Vagina (tissue), 2 donors: ENCODE measurements around the gene STON2. TPM values are rescaled to one million over a fixed set of nuclear protein-coding genes. Genes with fewer than 3 reads are reported as not detected.

ENCODE experiments used
- DNase-seq, 2 donors: peaks; one replicate each; pipeline ENCODE4 v3.0.0-alpha.2; 2017; ENCODE audit errors: extremely low spot score in 2 of 2
- H3K27ac ChIP-seq: fragments of 200-600 bp; sonication (generic); one replicate; pipeline ENCODE4 v1.5.1; 2019
- H3K27me3 ChIP-seq: fragments of 200-600 bp; sonication (generic); one replicate; pipeline ENCODE4 v1.5.1; 2019
- H3K36me3 ChIP-seq, 2 donors: fragments of 200-600 bp; sonication (generic); one replicate each; pipeline ENCODE4 v1.5.1; 2017 to 2019
- H3K4me1 ChIP-seq: fragments of 200-600 bp; sonication (generic); one replicate; pipeline ENCODE4 v1.5.1; 2019
- H3K4me3 ChIP-seq, 2 donors: fragments of 200-600 bp; sonication (generic); 1 replicate in 1 of 2; 2 replicates in 1 of 2; pipeline ENCODE4 v1.5.1; 2016 to 2019
- H3K9me3 ChIP-seq: fragments of 200-600 bp; sonication (generic); one replicate; pipeline ENCODE4 v1.5.1; 2019
- POLR2A ChIP-seq, 2 donors: fragments of 450-650 bp; IDR thresholded peaks; one replicate each; pipeline ENCODE4 v1.6.1; 2017; ENCODE audit warnings: antibody characterized with exemption in 2 of 2, mild to moderate bottlenecking in 2 of 2, moderate library complexity in 2 of 2
- POLR2AphosphoS5 ChIP-seq, 2 donors: sonication (generic); formaldehyde crosslinking; IDR thresholded peaks; one replicate each; pipeline ENCODE4 v1.9.0; 2017; ENCODE audit warnings: antibody characterized with exemption in 2 of 2, mild to moderate bottlenecking in 2 of 2, low read depth in 1 of 2; ENCODE audit not compliant: insufficient read depth in 1 of 2
- intact Hi-C: fragments of 100-400 bp; cut with DNase I; formaldehyde crosslinking; loops from one replicate; pipeline ENCODE4 v1.15.1; 2023
- total RNA-seq: library from RNA; depleted of rRNA; stranded (reverse); fragments of >200 nt; gene quantifications from one replicate; pipeline ENCODE4 v1.2.3, GENCODE V29; 2016
- TF ChIP-seq, protein P1 (sequence below), 3 experiments: fragments of 450-650 bp in 2 of 3; fragments of 200-600 bp in 1 of 3; sonication (generic) in 1 of 3; IDR thresholded peaks; one replicate each; pipeline ENCODE4 v1.5.1; 2017 to 2019; ENCODE audit warnings: antibody characterized with exemption in 3 of 3, mild to moderate bottlenecking in 2 of 3, moderate library complexity in 2 of 3

STON2 gene
- total RNA-seq, 1 donor from 2014 or later, result 39.8 TPM

DNA sequence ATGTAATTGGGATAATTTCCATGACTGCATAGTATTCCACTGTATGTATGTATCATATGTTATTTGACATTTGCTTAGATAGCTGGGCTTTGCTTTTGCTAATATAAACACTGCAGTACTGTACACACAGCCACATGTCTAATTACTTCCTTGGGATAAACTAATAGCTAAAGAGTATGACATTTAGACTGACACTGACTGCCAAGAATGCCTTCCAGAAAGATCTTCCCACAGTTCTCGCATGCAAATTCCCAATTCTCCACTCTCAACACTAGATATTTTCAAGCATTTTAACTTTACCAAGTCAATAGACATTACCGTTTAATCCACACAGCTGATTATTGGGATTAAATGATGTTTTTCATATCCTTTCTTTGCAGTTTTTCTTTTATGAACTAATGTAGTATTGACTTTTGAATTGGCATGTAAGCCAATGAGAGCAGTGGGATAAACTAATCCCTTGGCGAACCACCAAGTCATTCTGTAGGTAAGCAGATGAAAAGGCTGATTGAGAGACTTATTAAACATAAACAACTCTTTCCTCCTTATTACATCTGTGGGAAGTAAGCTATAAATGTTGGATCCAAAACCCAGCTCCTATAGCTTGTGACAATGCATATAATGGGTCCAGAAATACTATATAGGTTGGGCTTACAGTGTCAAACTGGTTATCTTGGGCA, 55.5 kb downstream of the STON2 start:
- no peak for DNase-seq
- TF ChIP-seq POLR2AphosphoS5 (IDR thresholded peaks at IDR 0.05; ENCODE audit: insufficient read depth in 1 of 2, low read depth in 1 of 2) (no peak), POLR2A (IDR thresholded peaks at IDR 0.05) (no peak)
- TF ChIP-seq, protein P1, sequence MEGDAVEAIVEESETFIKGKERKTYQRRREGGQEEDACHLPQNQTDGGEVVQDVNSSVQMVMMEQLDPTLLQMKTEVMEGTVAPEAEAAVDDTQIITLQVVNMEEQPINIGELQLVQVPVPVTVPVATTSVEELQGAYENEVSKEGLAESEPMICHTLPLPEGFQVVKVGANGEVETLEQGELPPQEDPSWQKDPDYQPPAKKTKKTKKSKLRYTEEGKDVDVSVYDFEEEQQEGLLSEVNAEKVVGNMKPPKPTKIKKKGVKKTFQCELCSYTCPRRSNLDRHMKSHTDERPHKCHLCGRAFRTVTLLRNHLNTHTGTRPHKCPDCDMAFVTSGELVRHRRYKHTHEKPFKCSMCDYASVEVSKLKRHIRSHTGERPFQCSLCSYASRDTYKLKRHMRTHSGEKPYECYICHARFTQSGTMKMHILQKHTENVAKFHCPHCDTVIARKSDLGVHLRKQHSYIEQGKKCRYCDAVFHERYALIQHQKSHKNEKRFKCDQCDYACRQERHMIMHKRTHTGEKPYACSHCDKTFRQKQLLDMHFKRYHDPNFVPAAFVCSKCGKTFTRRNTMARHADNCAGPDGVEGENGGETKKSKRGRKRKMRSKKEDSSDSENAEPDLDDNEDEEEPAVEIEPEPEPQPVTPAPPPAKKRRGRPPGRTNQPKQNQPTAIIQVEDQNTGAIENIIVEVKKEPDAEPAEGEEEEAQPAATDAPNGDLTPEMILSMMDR (IDR thresholded peaks at IDR 0.05), result no peak
- Histone ChIP-seq H3K27me3 (no peaks in the 10 kb centered on the region), H3K36me3 (no peaks in the 10 kb centered on the region), H3K27ac (no peak overlapping the region), H3K9me3 (no peaks in the 10 kb centered on the region), H3K4me1 (no peaks in the 10 kb centered on the region), H3K4me3 (no peak overlapping the region)
- intact Hi-C loops, result no loop called here

DNA sequence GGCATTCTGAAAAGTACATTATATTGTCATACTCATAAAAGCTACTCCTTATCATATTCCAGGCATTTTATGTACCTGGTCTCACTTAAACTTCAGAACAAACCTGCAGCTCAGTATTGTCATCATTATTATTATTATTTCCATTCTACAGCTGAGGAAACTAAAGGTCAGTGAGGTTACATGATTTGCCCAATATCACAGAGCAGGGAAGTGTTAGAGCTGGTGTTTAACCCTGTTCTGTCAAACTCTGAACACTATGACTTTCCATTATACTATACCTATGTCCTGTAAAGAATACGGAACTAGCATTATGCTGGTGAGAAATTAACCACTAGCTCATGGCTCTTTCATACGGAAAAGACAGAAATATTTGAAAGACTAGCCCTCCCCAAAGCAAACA, 56.4 kb downstream of the STON2 start:
- Histone ChIP-seq H3K4me1 (no peaks in the 10 kb centered on the region), H3K27me3 (no peaks in the 10 kb centered on the region), H3K36me3 (no peaks in the 10 kb centered on the region), H3K9me3 (no peaks in the 10 kb centered on the region), H3K27ac (no peak overlapping the region), H3K4me3 (no peak overlapping the region)
- TF ChIP-seq, protein P1 (IDR thresholded peaks at IDR 0.05), result no peak
- TF ChIP-seq POLR2A (IDR thresholded peaks at IDR 0.05) (no peak), POLR2AphosphoS5 (IDR thresholded peaks at IDR 0.05; ENCODE audit: insufficient read depth in 1 of 2, low read depth in 1 of 2) (no peak)
- no peak for DNase-seq
- intact Hi-C loops, result no loop called here

DNA sequence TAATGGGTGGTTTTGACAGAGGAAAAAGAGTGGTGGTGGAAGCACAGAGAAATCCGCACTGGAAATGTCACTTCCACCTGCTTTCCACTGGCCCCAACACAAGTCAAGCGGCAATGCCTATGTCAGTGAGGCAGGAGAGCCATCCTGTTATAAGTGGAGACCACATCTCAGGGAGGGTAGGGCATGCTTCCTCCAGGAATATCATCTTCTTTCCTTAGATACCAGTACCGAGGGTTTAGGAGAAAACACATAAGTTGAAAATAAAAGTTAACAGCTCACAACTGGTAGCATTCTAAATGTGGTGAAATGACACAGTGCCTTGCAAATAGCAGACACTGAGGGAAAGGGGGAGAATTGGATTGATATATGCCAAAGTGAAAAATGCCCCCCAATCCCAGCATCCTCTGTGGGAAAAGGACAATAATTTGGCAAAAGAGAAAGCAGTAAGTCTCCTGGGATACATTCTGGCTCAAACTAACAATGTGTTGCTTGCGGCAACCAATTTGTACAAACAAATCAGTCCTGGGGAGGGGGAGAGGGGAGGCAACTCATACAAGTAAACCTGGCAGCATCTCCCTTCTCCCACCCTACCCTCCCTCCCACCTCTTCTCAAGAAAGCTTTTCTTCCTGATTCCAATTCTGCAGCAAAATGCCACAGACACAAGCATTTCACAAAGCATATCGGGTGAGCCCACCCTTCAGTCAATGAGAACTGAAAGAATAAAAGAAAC, 57.1 kb downstream of the STON2 start:
- no peak for DNase-seq
- no peaks in the 10 kb centered on the region for H3K36me3 ChIP-seq
- H3K27me3 ChIP-seq, result no peaks in the 10 kb centered on the region
- no peak overlapping the region for H3K27ac ChIP-seq
- no peak for TF ChIP-seq POLR2AphosphoS5 (IDR thresholded peaks at IDR 0.05; ENCODE audit: insufficient read depth in 1 of 2, low read depth in 1 of 2)
- TF ChIP-seq POLR2A (IDR thresholded peaks at IDR 0.05), result no peak
- TF ChIP-seq, protein P1 (IDR thresholded peaks at IDR 0.05), result no peak
- intact Hi-C loops, result no loop called here
- H3K9me3 ChIP-seq, result no peaks in the 10 kb centered on the region
- H3K4me3 ChIP-seq, result no peak overlapping the region
- no peaks in the 10 kb centered on the region for H3K4me1 ChIP-seq

DNA sequence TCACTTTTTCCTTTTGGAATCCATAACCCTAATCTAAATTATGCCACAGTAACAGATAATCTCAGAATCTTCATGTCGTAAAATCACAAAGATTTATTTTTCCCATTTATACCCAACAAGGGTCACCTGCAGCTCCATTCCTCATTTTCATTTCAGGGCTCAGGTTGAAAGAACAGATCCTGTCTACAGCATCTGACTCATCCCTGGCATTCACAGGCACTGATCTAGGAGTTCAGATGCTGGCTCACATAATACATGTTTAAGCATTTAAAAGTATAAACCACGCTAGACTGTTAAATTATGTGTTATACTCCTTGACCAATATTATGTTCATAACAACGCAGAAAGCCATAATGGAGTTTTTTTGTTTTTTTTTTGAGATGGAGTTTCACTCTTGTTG, 58.3 kb downstream of the STON2 start:
- TF ChIP-seq POLR2AphosphoS5 (IDR thresholded peaks at IDR 0.05; ENCODE audit: insufficient read depth in 1 of 2, low read depth in 1 of 2) (no peak), POLR2A (IDR thresholded peaks at IDR 0.05) (no peak)
- TF ChIP-seq, protein P1 (IDR thresholded peaks at IDR 0.05), result no peak
- intact Hi-C loops, result no loop called here
- no peaks in the 10 kb centered on the region for H3K9me3 ChIP-seq
- no peaks in the 10 kb centered on the region for H3K27me3 ChIP-seq
- H3K27ac ChIP-seq, result no peak overlapping the region
- no peak overlapping the region for H3K4me3 ChIP-seq
- no peak for DNase-seq
- no peaks in the 10 kb centered on the region for H3K4me1 ChIP-seq
- H3K36me3 ChIP-seq, result no peaks in the 10 kb centered on the region

DNA sequence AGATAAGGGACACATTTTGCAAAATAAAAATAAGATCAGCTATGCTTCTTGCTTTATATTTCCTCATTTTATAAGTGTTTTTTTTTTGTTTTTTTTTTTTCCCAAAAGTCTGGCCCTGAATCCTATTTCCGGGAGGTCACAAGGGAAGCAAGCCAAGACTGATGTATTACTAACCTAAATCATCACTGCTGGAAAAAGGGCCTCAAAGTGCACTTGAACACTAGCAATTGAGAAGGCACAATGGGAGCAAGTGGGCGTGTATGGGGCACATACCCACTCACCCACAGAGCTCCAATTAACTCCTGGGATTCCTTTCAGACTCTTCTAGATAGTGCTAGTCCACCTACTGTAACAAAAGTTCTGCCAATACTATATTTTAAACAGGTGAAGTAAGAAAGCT, 58.8 kb downstream of the STON2 start:
- Histone ChIP-seq H3K36me3 (no peaks in the 10 kb centered on the region), H3K27ac (no peak overlapping the region), H3K4me1 (no peaks in the 10 kb centered on the region), H3K9me3 (no peaks in the 10 kb centered on the region), H3K4me3 (no peak overlapping the region), H3K27me3 (no peaks in the 10 kb centered on the region)
- intact Hi-C loops, result no loop called here
- TF ChIP-seq, protein P1 (IDR thresholded peaks at IDR 0.05), result no peak
- TF ChIP-seq POLR2A (IDR thresholded peaks at IDR 0.05) (no peak), POLR2AphosphoS5 (IDR thresholded peaks at IDR 0.05; ENCODE audit: insufficient read depth in 1 of 2, low read depth in 1 of 2) (no peak)
- no peak for DNase-seq
